Left ventricle myocardium inferior (tissue), 1 donor: ENCODE results near the gene THADA. TPM values are rescaled to one million over a fixed set of nuclear protein-coding genes. Genes with fewer than 3 reads are reported as not detected.
A peak's percentile ranks its signal among the peaks of the same experiment; 100 is the strongest.

Source experiments
- DNase-seq: peaks from one replicate; pipeline ENCODE4 v3.0.0-alpha.2; 2020
- H3K27ac ChIP-seq: fragments of 200-600 bp; replicated peaks from 2 replicates; pipeline ENCODE4 v1.8.0; 2021
- H3K27me3 ChIP-seq: fragments of 200-600 bp; 2 replicates; pipeline ENCODE4 v1.8.0; 2021; ENCODE audit warnings: low read depth
- H3K36me3 ChIP-seq: fragments of 200-600 bp; 2 replicates; pipeline ENCODE4 v1.8.0; 2021
- H3K4me1 ChIP-seq: fragments of 200-600 bp; 2 replicates; pipeline ENCODE4 v1.8.0; 2021
- H3K4me3 ChIP-seq: fragments of 200-600 bp; 2 replicates; pipeline ENCODE4 v1.8.0; 2021; ENCODE audit warnings: mild to moderate bottlenecking, moderate library complexity
- H3K9me3 ChIP-seq: fragments of 200-600 bp; replicated peaks from 2 replicates; pipeline ENCODE4 v1.8.0; 2021
- intact Hi-C: fragments of 100-400 bp; cut with micrococcal nuclease; formaldehyde crosslinking; loops from one replicate; pipeline ENCODE4 v1.11.0; 2022
- total RNA-seq: library from RNA; stranded (reverse); fragmentation: NEBNext Ultra II Directional; extraction: Animal tissue kit (Norgen Biotek cat#: 25700); gene quantifications from one replicate; pipeline ENCODE4 v1.2.1, GENCODE V29; 2021
- TF ChIP-seq, protein P1 (sequence below): fragments of 200-600 bp; IDR thresholded peaks from 2 replicates; pipeline ENCODE4 v1.8.0; 2021; ENCODE audit warnings: antibody characterized with exemption, mild to moderate bottlenecking, borderline replicate concordance
- donor health status: DM: no; HTN: yes; CAD: no; lungs with severe emphysema.

THADA gene
- total RNA-seq, 1 donor from 2014 or later = 15.4 TPM

DNA sequence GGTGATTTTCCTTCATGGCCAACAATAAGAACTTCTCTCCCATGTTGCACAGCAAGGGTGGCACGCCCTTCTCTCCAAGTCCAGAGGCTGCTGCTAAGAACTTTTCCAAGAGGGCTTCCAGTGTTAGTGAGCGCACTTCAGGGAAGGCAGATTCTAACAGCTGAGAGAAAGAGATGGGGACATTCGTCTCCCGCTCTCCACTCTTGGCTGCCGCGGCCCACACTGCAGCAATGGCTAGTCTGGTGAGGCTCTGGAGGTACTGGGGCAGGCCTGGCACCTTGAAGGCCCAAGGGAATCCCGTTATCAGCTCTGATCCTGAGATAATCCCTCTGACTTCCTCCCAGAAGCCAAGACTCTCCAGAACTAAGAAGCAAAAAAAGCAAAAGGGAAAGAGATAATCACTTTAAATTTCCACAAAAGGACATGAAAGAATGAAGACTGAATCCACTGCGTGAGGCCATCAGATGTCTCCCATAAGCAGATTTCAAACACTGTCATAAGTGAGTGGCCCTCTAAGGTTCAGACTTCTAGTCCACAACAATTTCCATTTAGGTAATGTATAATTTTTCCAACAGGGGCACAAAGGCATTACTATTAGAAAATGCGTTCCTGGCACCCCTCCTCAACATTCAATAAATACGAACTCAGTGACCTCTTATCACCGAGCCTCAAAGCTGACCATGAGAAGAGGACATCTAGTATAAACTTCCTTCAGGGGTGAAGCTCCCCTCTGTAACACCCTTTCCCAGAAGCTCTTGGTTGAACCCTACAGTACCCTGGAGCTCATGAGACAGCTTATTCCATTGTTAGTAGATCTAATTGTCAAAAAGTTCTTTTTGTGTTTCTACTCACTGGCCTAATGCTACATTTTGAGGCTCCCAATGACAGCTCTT lies 302.7 kb downstream of the THADA start:
- Histone ChIP-seq H3K27me3 (no peaks in the 10 kb centered on the region), H3K9me3 (no peaks in the 10 kb centered on the region), H3K4me1 (peaks cover 33% of the 10 kb centered on the region), H3K4me3 (no peak overlapping the region), H3K27ac (peak overlapping the region; percentile 50), H3K36me3 (peaks cover 26% of the 10 kb centered on the region)
- TF ChIP-seq, protein P1, sequence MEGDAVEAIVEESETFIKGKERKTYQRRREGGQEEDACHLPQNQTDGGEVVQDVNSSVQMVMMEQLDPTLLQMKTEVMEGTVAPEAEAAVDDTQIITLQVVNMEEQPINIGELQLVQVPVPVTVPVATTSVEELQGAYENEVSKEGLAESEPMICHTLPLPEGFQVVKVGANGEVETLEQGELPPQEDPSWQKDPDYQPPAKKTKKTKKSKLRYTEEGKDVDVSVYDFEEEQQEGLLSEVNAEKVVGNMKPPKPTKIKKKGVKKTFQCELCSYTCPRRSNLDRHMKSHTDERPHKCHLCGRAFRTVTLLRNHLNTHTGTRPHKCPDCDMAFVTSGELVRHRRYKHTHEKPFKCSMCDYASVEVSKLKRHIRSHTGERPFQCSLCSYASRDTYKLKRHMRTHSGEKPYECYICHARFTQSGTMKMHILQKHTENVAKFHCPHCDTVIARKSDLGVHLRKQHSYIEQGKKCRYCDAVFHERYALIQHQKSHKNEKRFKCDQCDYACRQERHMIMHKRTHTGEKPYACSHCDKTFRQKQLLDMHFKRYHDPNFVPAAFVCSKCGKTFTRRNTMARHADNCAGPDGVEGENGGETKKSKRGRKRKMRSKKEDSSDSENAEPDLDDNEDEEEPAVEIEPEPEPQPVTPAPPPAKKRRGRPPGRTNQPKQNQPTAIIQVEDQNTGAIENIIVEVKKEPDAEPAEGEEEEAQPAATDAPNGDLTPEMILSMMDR = no peak
- no peak for DNase-seq
- intact Hi-C loops = no loop called here

DNA sequence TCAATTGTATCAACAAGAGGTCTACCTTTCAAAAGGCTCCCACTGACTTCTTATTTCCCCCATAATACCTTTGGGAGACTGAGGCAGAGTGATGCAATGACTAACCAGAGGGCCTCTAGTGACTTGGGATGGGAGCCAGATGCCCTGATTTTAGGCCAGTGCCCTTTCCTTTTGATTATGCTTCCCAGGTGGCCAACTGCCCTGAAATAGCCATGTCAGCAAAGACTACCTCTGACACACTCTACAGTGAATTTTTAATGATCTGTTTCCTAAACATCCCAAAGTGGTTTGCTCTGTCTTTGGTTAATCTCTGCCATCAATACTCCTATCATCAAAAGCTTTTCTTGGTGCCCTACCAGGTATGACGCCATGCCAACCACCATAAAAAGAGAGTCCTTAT lies 303.5 kb downstream of the THADA start:
- H3K27ac ChIP-seq = no peak overlapping the region
- no peaks in the 10 kb centered on the region for H3K27me3 ChIP-seq
- peaks cover 34% of the 10 kb centered on the region for H3K36me3 ChIP-seq
- TF ChIP-seq, protein P1 = no peak
- H3K9me3 ChIP-seq = no peaks in the 10 kb centered on the region
- H3K4me3 ChIP-seq = no peak overlapping the region
- H3K4me1 ChIP-seq = peaks cover 33% of the 10 kb centered on the region
- intact Hi-C loops = no loop called here
- DNase-seq = no peak

DNA sequence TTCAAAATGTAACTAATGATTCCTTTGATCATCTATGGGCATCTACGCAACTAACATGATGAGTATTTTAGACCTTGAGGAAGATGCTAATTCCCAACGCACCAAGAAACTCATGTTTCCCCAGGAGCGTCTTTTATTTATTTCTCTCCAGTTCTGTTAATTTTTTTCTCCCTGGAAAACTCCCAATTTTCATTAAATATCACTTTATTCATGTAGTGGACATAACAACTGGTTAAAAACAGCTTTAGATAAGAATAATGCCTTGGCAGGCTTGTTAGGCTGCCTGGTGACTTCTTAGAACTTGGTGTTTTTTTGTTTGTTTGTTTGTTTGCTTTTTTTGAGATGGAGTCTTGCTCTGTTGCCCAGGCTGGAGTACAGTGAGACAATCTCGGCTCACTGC lies 306.5 kb downstream of the THADA start:
- peaks cover 63% of the 10 kb centered on the region for H3K36me3 ChIP-seq
- TF ChIP-seq, protein P1 = no peak
- intact Hi-C loops = no loop called here

DNA sequence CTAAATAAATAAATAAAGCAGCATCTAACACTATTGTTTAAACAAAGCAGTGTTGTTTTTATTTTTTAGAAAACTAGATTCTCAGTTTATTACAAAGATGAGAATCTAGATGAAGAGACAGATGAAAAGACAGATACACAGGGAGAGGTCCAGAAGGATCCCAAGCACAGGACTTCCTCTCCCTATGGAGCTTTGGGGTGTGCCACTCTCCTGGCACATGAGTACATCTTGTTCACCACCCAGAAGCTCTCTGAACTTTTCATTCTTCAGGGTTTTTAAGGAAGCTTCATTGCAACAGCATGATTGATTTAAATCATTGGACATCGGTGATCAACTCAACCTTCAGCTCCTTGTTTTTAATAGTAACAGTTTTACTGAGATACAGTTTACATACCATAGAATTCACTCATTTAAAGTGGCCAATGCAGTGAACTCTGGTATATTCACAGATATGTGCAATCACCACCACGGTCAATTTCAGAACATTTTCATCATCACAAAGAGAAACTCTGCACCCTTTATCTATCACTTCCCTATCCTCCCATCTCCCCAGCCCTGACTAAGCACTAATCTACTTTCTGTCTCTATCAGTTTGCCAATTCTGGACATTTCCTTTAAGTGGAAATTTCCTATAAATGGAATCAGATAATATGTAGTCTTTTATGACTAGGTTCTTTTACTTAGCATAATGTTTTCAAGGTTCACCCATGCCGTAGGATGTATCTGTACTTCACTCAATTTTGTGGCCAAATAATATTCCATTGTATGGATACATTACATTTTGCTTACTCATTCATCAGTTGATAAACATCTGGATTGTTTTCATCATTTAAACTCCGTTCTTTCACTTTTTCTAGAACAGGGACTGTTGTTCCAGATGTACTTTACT lies 307.2 kb downstream of the THADA start:
- intact Hi-C loops = no loop called here
- Histone ChIP-seq H3K4me1 (peaks cover 9% of the 10 kb centered on the region), H3K4me3 (no peak overlapping the region), H3K27me3 (no peaks in the 10 kb centered on the region), H3K9me3 (peaks cover 15% of the 10 kb centered on the region), H3K27ac (no peak overlapping the region), H3K36me3 (peaks cover 70% of the 10 kb centered on the region)
- no peak for DNase-seq
- TF ChIP-seq, protein P1 = no peak

More for the DNA sequence above, 306.5 kb downstream of the THADA start:
- DNase-seq = no peak
- no peaks in the 10 kb centered on the region for H3K27me3 ChIP-seq
- H3K4me3 ChIP-seq = no peak overlapping the region
- H3K9me3 ChIP-seq = peaks cover 8% of the 10 kb centered on the region
- peaks cover 16% of the 10 kb centered on the region for H3K4me1 ChIP-seq
- H3K27ac ChIP-seq = no peak overlapping the region

- TF ChIP-seq, protein P1 = no peak
- Histone ChIP-seq H3K9me3 (peaks cover 15% of the 10 kb centered on the region), H3K27me3 (no peaks in the 10 kb centered on the region), H3K36me3 (peaks cover 83% of the 10 kb centered on the region), H3K4me3 (no peak overlapping the region), H3K4me1 (no peaks in the 10 kb centered on the region), H3K27ac (no peak overlapping the region)
- DNase-seq = no peak
- intact Hi-C loops = no loop called here
Observed at GRCh38 chr2:43285987-43286386, 309.9 kb downstream of the THADA start.
